ENCODE results near the gene OR2T34. TPM values are rescaled to one million over a fixed set of nuclear protein-coding genes. Genes with fewer than 3 reads are reported as not detected.

The OR2T34 gene
- total RNA-seq, 1 donor from 2014 or later: not detected

DNA sequence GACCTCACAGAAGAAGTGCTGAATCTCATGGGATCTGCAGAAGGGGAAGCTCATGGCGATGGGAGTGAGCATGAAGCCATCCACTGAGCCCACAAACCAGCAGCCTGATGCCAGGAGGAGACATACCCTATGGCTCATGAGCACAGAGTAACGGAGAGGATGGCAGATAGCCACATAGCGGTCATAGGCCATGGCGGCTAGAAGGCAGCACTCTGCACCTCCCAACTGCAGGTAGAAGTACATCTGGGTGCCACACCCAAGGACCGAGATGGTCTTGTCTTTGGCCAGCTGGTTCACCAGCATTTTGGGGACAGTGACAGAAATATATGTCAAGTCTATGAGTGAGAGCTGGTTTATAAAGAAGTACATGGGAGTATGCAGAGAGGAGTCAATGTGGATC is 18.7 kb upstream of the OR2T34 start:
- no peaks in the 10 kb centered on the region for H3K9me3 ChIP-seq (replicated peaks)
- intact Hi-C loops (cut with micrococcal nuclease): no loop called here
- no peaks in the 10 kb centered on the region for H3K4me1 ChIP-seq
- no peak overlapping the region for H3K4me3 ChIP-seq
- no peaks in the 10 kb centered on the region for H3K36me3 ChIP-seq
- DNase-seq: no peak
- no peaks in the 10 kb centered on the region for H3K27me3 ChIP-seq (ENCODE audit: low read depth)
- TF ChIP-seq, protein P1, sequence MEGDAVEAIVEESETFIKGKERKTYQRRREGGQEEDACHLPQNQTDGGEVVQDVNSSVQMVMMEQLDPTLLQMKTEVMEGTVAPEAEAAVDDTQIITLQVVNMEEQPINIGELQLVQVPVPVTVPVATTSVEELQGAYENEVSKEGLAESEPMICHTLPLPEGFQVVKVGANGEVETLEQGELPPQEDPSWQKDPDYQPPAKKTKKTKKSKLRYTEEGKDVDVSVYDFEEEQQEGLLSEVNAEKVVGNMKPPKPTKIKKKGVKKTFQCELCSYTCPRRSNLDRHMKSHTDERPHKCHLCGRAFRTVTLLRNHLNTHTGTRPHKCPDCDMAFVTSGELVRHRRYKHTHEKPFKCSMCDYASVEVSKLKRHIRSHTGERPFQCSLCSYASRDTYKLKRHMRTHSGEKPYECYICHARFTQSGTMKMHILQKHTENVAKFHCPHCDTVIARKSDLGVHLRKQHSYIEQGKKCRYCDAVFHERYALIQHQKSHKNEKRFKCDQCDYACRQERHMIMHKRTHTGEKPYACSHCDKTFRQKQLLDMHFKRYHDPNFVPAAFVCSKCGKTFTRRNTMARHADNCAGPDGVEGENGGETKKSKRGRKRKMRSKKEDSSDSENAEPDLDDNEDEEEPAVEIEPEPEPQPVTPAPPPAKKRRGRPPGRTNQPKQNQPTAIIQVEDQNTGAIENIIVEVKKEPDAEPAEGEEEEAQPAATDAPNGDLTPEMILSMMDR (IDR thresholded peaks at IDR 0.05; ENCODE audit: borderline replicate concordance): no peak
- H3K27ac ChIP-seq (replicated peaks): no peak overlapping the region

DNA sequence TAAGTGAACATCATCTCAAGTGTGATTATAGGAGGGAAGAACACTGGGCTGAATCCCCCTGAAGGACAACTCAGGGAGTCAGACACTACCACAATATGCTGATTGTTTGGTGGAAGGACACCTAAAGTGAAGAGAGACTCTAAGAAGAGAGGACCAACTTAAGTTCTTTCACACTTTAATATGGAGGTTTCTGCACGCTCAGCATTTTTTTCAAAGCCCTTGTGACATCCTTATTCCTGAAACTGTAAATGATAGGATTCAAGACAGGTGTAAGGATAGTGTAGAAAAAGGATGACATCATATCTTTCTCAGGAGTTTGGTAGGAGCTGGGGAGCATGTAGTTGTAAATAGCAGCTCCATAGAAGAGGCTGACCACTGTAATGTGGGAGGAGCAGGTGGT is 18.1 kb upstream of the OR2T34 start:
- Histone ChIP-seq H3K4me1 (no peaks in the 10 kb centered on the region), H3K27ac (replicated peaks) (no peak overlapping the region), H3K27me3 (ENCODE audit: low read depth) (no peaks in the 10 kb centered on the region), H3K4me3 (no peak overlapping the region), H3K36me3 (no peaks in the 10 kb centered on the region), H3K9me3 (replicated peaks) (no peaks in the 10 kb centered on the region)
- no peak for DNase-seq
- TF ChIP-seq, protein P1 (IDR thresholded peaks at IDR 0.05; ENCODE audit: borderline replicate concordance): no peak
- intact Hi-C loops (cut with micrococcal nuclease): no loop called here

DNA sequence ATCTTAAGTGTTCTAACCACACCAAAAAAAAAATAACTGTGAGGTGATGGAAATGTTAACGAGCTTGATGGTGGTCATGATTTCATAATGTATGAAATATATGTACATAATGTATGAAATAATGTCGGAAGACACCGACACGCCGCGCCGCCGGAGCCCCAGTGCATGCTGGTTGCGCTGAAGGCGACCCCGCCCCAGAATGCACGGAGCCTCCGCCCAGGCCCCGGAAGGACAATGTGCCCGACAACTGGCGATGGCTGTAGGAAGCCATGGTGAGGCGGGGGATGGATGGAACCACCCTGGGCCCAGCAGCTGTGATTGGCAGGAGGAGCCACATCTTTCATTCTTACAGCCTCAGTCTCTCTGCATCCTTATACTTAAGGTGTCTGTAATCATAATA is 15.5 kb upstream of the OR2T34 start:
- TF ChIP-seq, protein P1 (IDR thresholded peaks at IDR 0.05; ENCODE audit: borderline replicate concordance): no peak
- no peak overlapping the region for H3K4me3 ChIP-seq
- no peaks in the 10 kb centered on the region for H3K9me3 ChIP-seq (replicated peaks)
- no peaks in the 10 kb centered on the region for H3K36me3 ChIP-seq
- DNase-seq: no peak
- intact Hi-C loops (cut with micrococcal nuclease): no loop called here
- no peaks in the 10 kb centered on the region for H3K4me1 ChIP-seq
- no peak overlapping the region for H3K27ac ChIP-seq (replicated peaks)
- H3K27me3 ChIP-seq (ENCODE audit: low read depth): no peaks in the 10 kb centered on the region

GRCh38 chr1:248589334-248589733 is 14.8 kb upstream of the OR2T34 start:
- no peak overlapping the region for H3K27ac ChIP-seq (replicated peaks)
- TF ChIP-seq, protein P1 (IDR thresholded peaks at IDR 0.05; ENCODE audit: borderline replicate concordance): no peak
- H3K9me3 ChIP-seq (replicated peaks): no peaks in the 10 kb centered on the region
- DNase-seq: no peak
- no peaks in the 10 kb centered on the region for H3K4me1 ChIP-seq
- H3K4me3 ChIP-seq: no peak overlapping the region
- intact Hi-C loops (cut with micrococcal nuclease): no loop called here
- no peaks in the 10 kb centered on the region for H3K36me3 ChIP-seq
- no peaks in the 10 kb centered on the region for H3K27me3 ChIP-seq (ENCODE audit: low read depth)

DNA sequence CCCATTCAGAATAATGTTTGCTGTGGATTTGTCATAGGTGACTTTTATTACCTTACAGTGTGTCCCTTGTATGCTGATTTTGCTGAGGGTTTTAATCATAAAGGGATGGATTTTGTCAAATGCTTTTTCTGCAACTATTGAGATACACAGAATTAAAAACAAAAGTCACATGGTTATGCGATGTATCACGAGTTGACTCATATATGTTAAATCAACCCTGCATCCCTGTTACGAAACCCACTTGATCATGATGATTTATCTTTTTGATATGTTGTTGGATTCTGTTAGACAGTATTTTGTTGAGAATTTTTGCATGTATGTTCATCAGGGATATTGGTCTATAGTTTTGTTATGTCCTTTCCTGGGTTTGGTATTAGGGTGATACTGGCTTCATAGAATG is 10.7 kb upstream of the OR2T34 start:
- Histone ChIP-seq H3K27ac (replicated peaks) (no peak overlapping the region), H3K36me3 (no peaks in the 10 kb centered on the region), H3K27me3 (ENCODE audit: low read depth) (no peaks in the 10 kb centered on the region), H3K9me3 (replicated peaks) (no peaks in the 10 kb centered on the region), H3K4me1 (no peaks in the 10 kb centered on the region), H3K4me3 (no peak overlapping the region)
- TF ChIP-seq, protein P1 (IDR thresholded peaks at IDR 0.05; ENCODE audit: borderline replicate concordance): no peak
- DNase-seq: no peak
- intact Hi-C loops (cut with micrococcal nuclease): no loop called here
